ENCODE measurements around the gene ARHGAP9. TPM values are rescaled to one million over a fixed set of nuclear protein-coding genes. Genes with fewer than 3 reads are reported as not detected.

ARHGAP9 gene
- total and polyA plus RNA-seq, 2 of the 8 experiments (the other 6 are each of a cell fraction or from before 2014, with no cell fraction given): 3.2 to 6.0 TPM

- WGBS, 2 experiments (ENCODE audit: extremely low coverage in 1 of 2, insufficient coverage in 1 of 2, insufficient read length in 1 of 2, insufficient replicate concordance in 2 of 2, low coverage in 1 of 2, low lambda C conversion rate in 2 of 2, missing lambda C conversion rate in 1 of 2): 96% methylated on average over 4 of the region's 4 CpGs; no CpG with 5 or more reads in 1 of the 2 experiments
- TF ChIP-seq MAX (IDR thresholded peaks at IDR 0.05): no peak
- TF ChIP-seq YY1 (IDR thresholded peaks at IDR 0.05; ENCODE audit: low read depth, low read length): no peak
- no peak for TF ChIP-seq RFX5 (IDR thresholded peaks at IDR 0.05; ENCODE audit: borderline replicate concordance, low read depth, low read length)
- no peak for TF ChIP-seq POU5F1 (IDR thresholded peaks at IDR 0.05; ENCODE audit: low read depth, low read length)
- no peak for TF ChIP-seq POLR2A (IDR thresholded peaks at IDR 0.05; ENCODE audit: control extremely low read depth in 1 of 2, low read depth in 2 of 2, low read length in 2 of 2)
- no peak for TF ChIP-seq SAP30 (IDR thresholded peaks at IDR 0.05; ENCODE audit: insufficient read depth, insufficient replicate concordance, low read length)
- no peak for TF ChIP-seq HDAC2 (IDR thresholded peaks at IDR 0.05; ENCODE audit: borderline replicate concordance in 1 of 2, low read depth in 2 of 2, low read length in 2 of 2)
- no peak for TF ChIP-seq SP2 (IDR thresholded peaks at IDR 0.05; ENCODE audit: low read length)
- no peak for TF ChIP-seq CEBPB (IDR thresholded peaks at IDR 0.05; ENCODE audit: low read depth, low read length)
Measured at GRCh38 chr12:57511161-57511560, 31.5 kb upstream of the ARHGAP9 start.

More at GRCh38 chr12:57511161-57511560, 31.5 kb upstream of the ARHGAP9 start:
- peaks cover 2 to 9% of the 10 kb centered on the region in 2 experiments for H4K20me1 ChIP-seq (replicated peaks in 1 of 2; ENCODE audit: control insufficient read depth in 1 of 2, insufficient read depth in 2 of 2, low read length in 2 of 2)
- H3K23me2 ChIP-seq (ENCODE audit: low read depth, low read length): no peaks in the 10 kb centered on the region
- no peak overlapping the region for H3K56ac ChIP-seq (replicated peaks; ENCODE audit: insufficient read length, low read depth, low read length)
- H3K14ac ChIP-seq (ENCODE audit: insufficient read length): no peak overlapping the region
- no peak overlapping the region for H3K4me2 ChIP-seq (ENCODE audit: insufficient read depth in 1 of 2, low read depth in 2 of 2, low read length in 2 of 2)
- H4K8ac ChIP-seq (ENCODE audit: extremely low read depth, insufficient read depth, low read length): no peak overlapping the region
- no peak overlapping the region for H2AFZ ChIP-seq (ENCODE audit: low read length)
- no peak overlapping the region for H2AK5ac ChIP-seq (ENCODE audit: low read depth, low read length)
- no peak overlapping the region for H2BK20ac ChIP-seq (ENCODE audit: low read length)
- no peak for DNase-seq (ENCODE audit: low read depth in 1 of 2, low spot score in 2 of 2)
- H3K4me3 ChIP-seq (ENCODE audit: extremely low read depth in 1 of 4, insufficient read depth in 2 of 4, low read depth in 3 of 4, low read length in 4 of 4): no peak overlapping the region
- H2BK15ac ChIP-seq (ENCODE audit: low read length): no peak overlapping the region
- no peak overlapping the region for H4K5ac ChIP-seq (ENCODE audit: insufficient read length, low read depth, low read length)
- H3K23ac ChIP-seq (ENCODE audit: insufficient read length): no peak overlapping the region
- H3K9ac ChIP-seq (replicated peaks in 1 of 4; ENCODE audit: extremely low read depth in 1 of 4, low read depth in 3 of 4, low read length in 3 of 4): no peak overlapping the region
- H3K36me3 ChIP-seq (ENCODE audit: control insufficient read depth in 2 of 4, insufficient read depth in 4 of 4, low read length in 3 of 4): peaks cover 46 to 82% (median 69%) of the 10 kb centered on the region in 4 experiments
- no peaks in the 10 kb centered on the region for H3K79me2 ChIP-seq (ENCODE audit: control insufficient read depth in 1 of 2, insufficient read depth in 2 of 2, low read length in 2 of 2)
- H3K27me3 ChIP-seq (replicated peaks in 1 of 4; ENCODE audit: control insufficient read depth in 3 of 4, extremely low read depth in 1 of 4, insufficient read depth in 3 of 4, low read length in 3 of 4): no peaks in the 10 kb centered on the region
- H3K4me1 ChIP-seq (replicated peaks in 1 of 4; ENCODE audit: control insufficient read depth in 3 of 4, insufficient read depth in 4 of 4, low read length in 3 of 4): no peaks in the 10 kb centered on the region
- no peak overlapping the region for H3K4ac ChIP-seq (replicated peaks; ENCODE audit: insufficient read length, low read depth, low read length)
- no peak overlapping the region for H2BK5ac ChIP-seq (ENCODE audit: low read depth, low read length)
- no peak overlapping the region for H3K27ac ChIP-seq (ENCODE audit: low read depth, low read length)
- no peak overlapping the region for H4K91ac ChIP-seq (replicated peaks; ENCODE audit: insufficient read length, low read length)
- no peaks in the 10 kb centered on the region; the same call in 1 of the 2 replicates for H3K79me1 ChIP-seq (ENCODE audit: low read depth, low read length)
- CTCF ChIA-PET (ENCODE audit: partially characterized antibody): interaction anchor here (0.7 to 1.6 kb wide), 4 partner anchors 19 to 1763 kb away, joined by 3 to 4 read pairs (median 3); partner anchors contain the start of gene INHBE
- H3K9me3 ChIP-seq (ENCODE audit: insufficient read depth in 2 of 2, low read depth in 1 of 2, low read length in 1 of 2): no peaks in the 10 kb centered on the region; a peak in 1 of 4 replicates
- POLR2A ChIA-PET (ENCODE audit: partially characterized antibody): interaction anchor here (0.6 to 3.9 kb wide), 6 partner anchors 8 to 366 kb away, joined by 3 to 60 read pairs (median 4); partner anchors contain the start of gene DDIT3
- no peak overlapping the region for H2BK120ac ChIP-seq (replicated peaks; ENCODE audit: low read depth, low read length)
- no peak overlapping the region for H3K18ac ChIP-seq (ENCODE audit: extremely low read depth, low read length)
- no peak for FAIRE-seq
- no peak overlapping the region for H2BK12ac ChIP-seq (ENCODE audit: low read depth, low read length)

Measured in H1 (cell line).